Activated T-helper 2 cell treated with anti-CD3 and anti-CD28 coated beads, Interferon-gamma antibody, Interleukin-2, Interleukin-4, amounts not matched to agents 10 μg/mL and 5 μg/mL and 100 μg/mL, durations not matched to agents 14 hours and 24 hours and 36 hours (primary cell): Measurements from ENCODE around the gene TXNDC11. TPM values are rescaled to one million over a fixed set of nuclear protein-coding genes. Genes with fewer than 3 reads are reported as not detected.

Experiments
- DNase-seq: peaks from one replicate; pipeline ENCODE4 v3.0.0; 2021; ENCODE audit warnings: low spot score
- H3K27ac Mint-ChIP-seq: one replicate; pipeline ENCODE4 v1.8.0; 2021; ENCODE audit warnings: mixed read lengths
- H3K27me3 Mint-ChIP-seq: one replicate; pipeline ENCODE4 v1.8.0; 2021; ENCODE audit warnings: low read depth, mixed read lengths
- H3K36me3 Mint-ChIP-seq: one replicate; pipeline ENCODE4 v1.8.0; 2021; ENCODE audit warnings: low read depth, mixed read lengths
- H3K4me1 Mint-ChIP-seq: one replicate; pipeline ENCODE4 v1.8.0; 2021; ENCODE audit warnings: low read depth, mixed read lengths
- H3K4me3 Mint-ChIP-seq: one replicate; pipeline ENCODE4 v1.8.0; 2021; ENCODE audit warnings: low read depth, mild to moderate bottlenecking, moderate library complexity, mixed read lengths
- H3K9me3 Mint-ChIP-seq: one replicate; pipeline ENCODE4 v1.8.0; 2021; ENCODE audit warnings: mixed read lengths
- intact Hi-C: fragments of 100-400 bp; cut with micrococcal nuclease; formaldehyde crosslinking; loops from one replicate; pipeline ENCODE4 v1.15.1; 2023
- total RNA-seq: library from RNA; stranded (reverse); gene quantifications from 2 replicates; pipeline ENCODE4 v1.2.3, GENCODE V29; 2022

The TXNDC11 gene
- total RNA-seq, 1 donor from 2014 or later: 53.0 TPM

- no peaks in the 10 kb centered on the region for H3K9me3 Mint-ChIP-seq
- H3K4me3 Mint-ChIP-seq: no peak overlapping the region
- peak overlapping the region; percentile 80 for H3K27ac Mint-ChIP-seq
- peaks cover 86% of the 10 kb centered on the region for H3K36me3 Mint-ChIP-seq
- DNase-seq: no peak
- no peaks in the 10 kb centered on the region for H3K27me3 Mint-ChIP-seq
- peaks cover 51% of the 10 kb centered on the region for H3K4me1 Mint-ChIP-seq
- intact Hi-C loops: loop anchor here (5.0 kb wide), 2 partner anchors 61 to 124 kb away; partner anchors contain the start of genes RSL1D1 and SNN
Observed at GRCh38 chr16:11727796-11728543, 14.7 kb downstream of the TXNDC11 start.

- Mint-ChIP-seq H3K4me1 (peaks cover 38% of the 10 kb centered on the region), H3K27ac (no peak overlapping the region), H3K27me3 (no peaks in the 10 kb centered on the region), H3K4me3 (no peak overlapping the region), H3K9me3 (no peaks in the 10 kb centered on the region), H3K36me3 (peaks cover 81% of the 10 kb centered on the region)
- DNase-seq: no peak
- intact Hi-C loops: loop anchor here (5.0 kb wide), 2 partner anchors 59 to 126 kb away; partner anchors contain the start of genes RSL1D1 and SNN
Observed at GRCh38 chr16:11726008-11726407, 16.6 kb downstream of the TXNDC11 start.

GRCh38 chr16:11725457-11725856 lies 17.2 kb downstream of the TXNDC11 start:
- Mint-ChIP-seq H3K27me3 (no peaks in the 10 kb centered on the region), H3K4me3 (no peak overlapping the region), H3K4me1 (peaks cover 35% of the 10 kb centered on the region), H3K9me3 (no peaks in the 10 kb centered on the region), H3K36me3 (peaks cover 80% of the 10 kb centered on the region), H3K27ac (no peak overlapping the region)
- intact Hi-C loops: loop anchor here (5.0 kb wide), 2 partner anchors 58 to 127 kb away; partner anchors contain the start of genes RSL1D1 and SNN
- no peak for DNase-seq

- intact Hi-C loops: no loop called here
- Mint-ChIP-seq H3K27ac (peak overlapping the region; percentile 4), H3K4me1 (peaks cover 9% of the 10 kb centered on the region), H3K4me3 (no peak overlapping the region), H3K36me3 (peaks cover 69% of the 10 kb centered on the region), H3K9me3 (no peaks in the 10 kb centered on the region), H3K27me3 (no peaks in the 10 kb centered on the region)
- DNase-seq: no peak
Observed at GRCh38 chr16:11722468-11722808, 20.2 kb downstream of the TXNDC11 start.

- no peak for DNase-seq
- intact Hi-C loops: no loop called here
- no peak overlapping the region for H3K4me3 Mint-ChIP-seq
- H3K4me1 Mint-ChIP-seq: peaks cover 6% of the 10 kb centered on the region
- H3K27me3 Mint-ChIP-seq: no peaks in the 10 kb centered on the region
- no peaks in the 10 kb centered on the region for H3K9me3 Mint-ChIP-seq
- peaks cover 64% of the 10 kb centered on the region for H3K36me3 Mint-ChIP-seq
- peak overlapping the region; percentile 4 for H3K27ac Mint-ChIP-seq
Observed at GRCh38 chr16:11721781-11722467, 20.7 kb downstream of the TXNDC11 start.

GRCh38 chr16:11719762-11720161 lies 22.9 kb downstream of the TXNDC11 start:
- DNase-seq: no peak
- Mint-ChIP-seq H3K4me3 (no peak overlapping the region), H3K27me3 (no peaks in the 10 kb centered on the region), H3K4me1 (peaks cover 5% of the 10 kb centered on the region), H3K36me3 (peaks cover 67% of the 10 kb centered on the region), H3K27ac (no peak overlapping the region), H3K9me3 (no peaks in the 10 kb centered on the region)
- intact Hi-C loops: no loop called here

- H3K4me3 Mint-ChIP-seq: no peak overlapping the region
- intact Hi-C loops: no loop called here
Observed at GRCh38 chr16:11719171-11719570, 23.5 kb downstream of the TXNDC11 start.

GRCh38 chr16:11717811-11718210 lies 24.8 kb downstream of the TXNDC11 start:
- H3K9me3 Mint-ChIP-seq: no peaks in the 10 kb centered on the region
- DNase-seq: no peak
- H3K27me3 Mint-ChIP-seq: no peaks in the 10 kb centered on the region
- H3K36me3 Mint-ChIP-seq: peaks cover 62% of the 10 kb centered on the region
- peaks cover 7% of the 10 kb centered on the region for H3K4me1 Mint-ChIP-seq
- H3K4me3 Mint-ChIP-seq: no peak overlapping the region
- intact Hi-C loops: no loop called here
- no peak overlapping the region for H3K27ac Mint-ChIP-seq

More at GRCh38 chr16:11719171-11719570, 23.5 kb downstream of the TXNDC11 start:
- peaks cover 7% of the 10 kb centered on the region for H3K4me1 Mint-ChIP-seq
- H3K27ac Mint-ChIP-seq: no peak overlapping the region
- no peaks in the 10 kb centered on the region for H3K9me3 Mint-ChIP-seq
- no peak for DNase-seq
- H3K36me3 Mint-ChIP-seq: peaks cover 66% of the 10 kb centered on the region
- H3K27me3 Mint-ChIP-seq: no peaks in the 10 kb centered on the region

GRCh38 chr16:11716336-11716735 lies 26.3 kb downstream of the TXNDC11 start:
- Mint-ChIP-seq H3K36me3 (peaks cover 63% of the 10 kb centered on the region), H3K9me3 (no peaks in the 10 kb centered on the region), H3K4me1 (peaks cover 7% of the 10 kb centered on the region), H3K4me3 (no peak overlapping the region), H3K27me3 (no peaks in the 10 kb centered on the region), H3K27ac (no peak overlapping the region)
- no peak for DNase-seq
- intact Hi-C loops: no loop called here

GRCh38 chr16:11715246-11715947 lies 27.3 kb downstream of the TXNDC11 start:
- H3K9me3 Mint-ChIP-seq: no peaks in the 10 kb centered on the region
- intact Hi-C loops: loop anchor here (2.0 kb wide), 1 partner anchor 183 kb away; no protein-coding TSS in a partner anchor
- H3K4me1 Mint-ChIP-seq: peaks cover 7% of the 10 kb centered on the region
- no peaks in the 10 kb centered on the region for H3K27me3 Mint-ChIP-seq
- H3K36me3 Mint-ChIP-seq: peaks cover 66% of the 10 kb centered on the region
- no peak overlapping the region for H3K27ac Mint-ChIP-seq
- no peak for DNase-seq
- no peak overlapping the region for H3K4me3 Mint-ChIP-seq

- no peaks in the 10 kb centered on the region for H3K9me3 Mint-ChIP-seq
- peaks cover 67% of the 10 kb centered on the region for H3K36me3 Mint-ChIP-seq
- no peaks in the 10 kb centered on the region for H3K27me3 Mint-ChIP-seq
- intact Hi-C loops: loop anchor here (5.0 kb wide), 1 partner anchor 315 kb away; no protein-coding TSS in a partner anchor
- H3K4me3 Mint-ChIP-seq: no peak overlapping the region
- H3K27ac Mint-ChIP-seq: peak overlapping the region; percentile 42
- H3K4me1 Mint-ChIP-seq: peaks cover 7% of the 10 kb centered on the region
- DNase-seq: no peak
Observed at GRCh38 chr16:11712122-11712521, 30.5 kb downstream of the TXNDC11 start.

- no peak for DNase-seq
Observed at GRCh38 chr16:11711662-11712061, 31.0 kb downstream of the TXNDC11 start.

More at GRCh38 chr16:11711662-11712061, 31.0 kb downstream of the TXNDC11 start:
- Mint-ChIP-seq H3K9me3 (no peaks in the 10 kb centered on the region), H3K27me3 (no peaks in the 10 kb centered on the region), H3K36me3 (peaks cover 66% of the 10 kb centered on the region), H3K4me1 (peaks cover 7% of the 10 kb centered on the region), H3K4me3 (no peak overlapping the region), H3K27ac (no peak overlapping the region)
- intact Hi-C loops: loop anchor here (5.0 kb wide), 1 partner anchor 314 kb away; no protein-coding TSS in a partner anchor
